Hematopoietic multipotent progenitor cell treated with erythropoietin and hydrocortisone succinate and interleukin-3 and kit ligand, for 15 days (in vitro differentiated cells): ENCODE data around the gene CNTN4.
"Not testable (repeated sequence)": the region's sequence is repeated elsewhere in the genome, so short reads cannot be mapped to it uniquely, and the experiment has no call there.

ENCODE experiments used
- DNase-seq: peaks from one replicate; pipeline ENCODE4 v3.0.0-alpha.2; 2015; ENCODE audit warnings: low spot score

CNTN4 gene

GRCh38 chr3:2098398-2099027 is at the start of gene CNTN4:
TSS of gene CNTN4 (plus strand) at chr3:2098866.
- DNase-seq: no peak

GRCh38 chr3:2061360-2061759 is 37.3 kb upstream of the CNTN4 start:
- DNase-seq: no peak

GRCh38 chr3:2071531-2071930 is 27.1 kb upstream of the CNTN4 start:
- DNase-seq: no peak

GRCh38 chr3:2078821-2079220 is 19.8 kb upstream of the CNTN4 start:
- DNase-seq: no peak

GRCh38 chr3:2082871-2083480 is 15.7 kb upstream of the CNTN4 start:
- DNase-seq: no peak

GRCh38 chr3:2083558-2083957 is 15.1 kb upstream of the CNTN4 start:
- not testable (repeated sequence) for DNase-seq

- DNase-seq: no peak
Observed at GRCh38 chr3:2090095-2090911, 8.4 kb upstream of the CNTN4 start.

GRCh38 chr3:2092758-2093157 is 5.9 kb upstream of the CNTN4 start:
- DNase-seq: no peak

GRCh38 chr3:2094941-2095340 is 3.7 kb upstream of the CNTN4 start:
- no peak for DNase-seq

GRCh38 chr3:2096216-2096615 is 2.5 kb upstream of the CNTN4 start:
- no peak for DNase-seq

GRCh38 chr3:2097641-2098191 is 950 bp upstream of the CNTN4 start:
- DNase-seq: no peak

- no peak for DNase-seq
Observed at GRCh38 chr3:2099028-2099671, 484 bp downstream of the CNTN4 start.

- no peak for DNase-seq
Observed at GRCh38 chr3:2099779-2100191, 1.1 kb downstream of the CNTN4 start.

- no peak for DNase-seq
Observed at GRCh38 chr3:2106438-2106837, 7.8 kb downstream of the CNTN4 start.

- no peak for DNase-seq
Observed at GRCh38 chr3:2110597-2111117, 12.0 kb downstream of the CNTN4 start.

- DNase-seq: no peak
Observed at GRCh38 chr3:2114617-2115275, 16.1 kb downstream of the CNTN4 start.

GRCh38 chr3:2130726-2131125 is 32.1 kb downstream of the CNTN4 start:
- no peak for DNase-seq

GRCh38 chr3:2133146-2133545 is 34.5 kb downstream of the CNTN4 start:
- DNase-seq: no peak

- DNase-seq: no peak
Observed at GRCh38 chr3:2137651-2138050, 39.0 kb downstream of the CNTN4 start.

- DNase-seq: no peak
Observed at GRCh38 chr3:2141482-2141881, 42.8 kb downstream of the CNTN4 start.

- DNase-seq: no peak
Observed at GRCh38 chr3:2148561-2149340, 50.1 kb downstream of the CNTN4 start.
